ENCODE results near the gene ISG15.
A peak's percentile ranks its signal among the peaks of the same experiment; 100 is the strongest.
"Not testable (repeated sequence)": the region's sequence is repeated elsewhere in the genome, so short reads cannot be mapped to it uniquely, and the experiment has no call there.

Gene ISG15

GRCh38 chr1:1030867-1031658 lies 17.8 kb downstream of the ISG15 start:
- not testable (repeated sequence) for DNase-seq

- DNase-seq = no peak
These were observed 18.4 kb downstream of the ISG15 start for GRCh38 chr1:1031659-1032235.

- no peak for DNase-seq
These were observed 19.1 kb downstream of the ISG15 start for GRCh38 chr1:1032424-1032823.

- DNase-seq = peak; percentile 42
These were observed 19.8 kb downstream of the ISG15 start for GRCh38 chr1:1033009-1033587.

- DNase-seq = no peak
These were observed 20.6 kb downstream of the ISG15 start for GRCh38 chr1:1033731-1034438.

- no peak for DNase-seq
These were observed 21.1 kb downstream of the ISG15 start for GRCh38 chr1:1034439-1034781.

- no peak for DNase-seq
These were observed 22.1 kb downstream of the ISG15 start for GRCh38 chr1:1035291-1035943.

GRCh38 chr1:1037366-1038327 lies 24.4 kb downstream of the ISG15 start:
- no peak for DNase-seq

- DNase-seq = no peak
These were observed 25.4 kb downstream of the ISG15 start for GRCh38 chr1:1038694-1039093.

GRCh38 chr1:1039145-1039910 lies 26.0 kb downstream of the ISG15 start:
- DNase-seq = no peak

GRCh38 chr1:1040004-1040991 lies 27.0 kb downstream of the ISG15 start:
- peak; percentile 90 for DNase-seq

GRCh38 chr1:1041092-1041523 lies 27.8 kb downstream of the ISG15 start:
- DNase-seq = no peak

GRCh38 chr1:1041873-1042272 lies 28.6 kb downstream of the ISG15 start:
- no peak for DNase-seq

- DNase-seq = no peak
These were observed 29.5 kb downstream of the ISG15 start for GRCh38 chr1:1042835-1043234.

- no peak for DNase-seq
These were observed 30.1 kb downstream of the ISG15 start for GRCh38 chr1:1043411-1043810.

- no peak for DNase-seq
These were observed 30.6 kb downstream of the ISG15 start for GRCh38 chr1:1043921-1044320.

- DNase-seq = no peak
These were observed 31.3 kb downstream of the ISG15 start for GRCh38 chr1:1044455-1045078.

GRCh38 chr1:1045129-1045528 lies 31.8 kb downstream of the ISG15 start:
- no peak for DNase-seq

GRCh38 chr1:1046243-1046642 lies 32.9 kb downstream of the ISG15 start:
- no peak for DNase-seq

Data from EL (cell line).